ENCODE measurements around the gene SYK.
"Not testable (repeated sequence)": the region's sequence is repeated elsewhere in the genome, so short reads cannot be mapped to it uniquely, and the experiment has no call there.

The SYK gene

GRCh38 chr9:90884178-90884577 is 82.6 kb downstream of the SYK start:
- Histone ChIP-seq H2AFZ (ENCODE audit: low read depth, low read length) (no peak overlapping the region), H3K4me2 (ENCODE audit: insufficient read depth, low read length) (no peak overlapping the region), H3K27ac (ENCODE audit: low read length) (no peak overlapping the region), H3K9me3 (ENCODE audit: insufficient read depth, low read length, severe bottlenecking) (peaks cover 7% of the 10 kb centered on the region), H3K9ac (ENCODE audit: low read depth, low read length) (no peak overlapping the region), H3K36me3 (ENCODE audit: insufficient read depth, low read length) (no peaks in the 10 kb centered on the region), H3K79me2 (ENCODE audit: insufficient read depth, low read length) (no peaks in the 10 kb centered on the region), H3K4me3 (ENCODE audit: low read depth in 1 of 2, low read length in 2 of 2) (no peak overlapping the region), H3K4me1 (ENCODE audit: insufficient read depth, low read length) (no peaks in the 10 kb centered on the region), H3K27me3 (ENCODE audit: insufficient read depth, low read length, poor library complexity) (peaks cover 3% of the 10 kb centered on the region), H4K20me1 (ENCODE audit: insufficient read depth, low read length) (no peaks in the 10 kb centered on the region)
- ATAC-seq (ENCODE audit: insufficient read depth, low read depth) (no peak), DNase-seq (no peak)
- TF ChIP-seq EZH2 (IDR thresholded peaks at IDR 0.05; ENCODE audit: borderline replicate concordance, low read depth, low read length, severe bottlenecking) (no peak), CTCF (IDR thresholded peaks at IDR 0.05; ENCODE audit: borderline replicate concordance, extremely low read depth, low read length, poor library complexity, severe bottlenecking) (no peak)

- H3K4me1 ChIP-seq (ENCODE audit: insufficient read depth, low read length); H3K79me2 ChIP-seq (ENCODE audit: insufficient read depth, low read length); H3K4me2 ChIP-seq (ENCODE audit: insufficient read depth, low read length); H3K36me3 ChIP-seq (ENCODE audit: insufficient read depth, low read length); H2AFZ ChIP-seq (ENCODE audit: low read depth, low read length); DNase-seq; H3K9ac ChIP-seq (ENCODE audit: low read depth, low read length); H3K27me3 ChIP-seq (ENCODE audit: insufficient read depth, low read length, poor library complexity); H4K20me1 ChIP-seq (ENCODE audit: insufficient read depth, low read length); H3K9me3 ChIP-seq (ENCODE audit: insufficient read depth, low read length, severe bottlenecking); H3K4me3 ChIP-seq (ENCODE audit: low read depth in 1 of 2, low read length in 2 of 2); H3K27ac ChIP-seq (ENCODE audit: low read length); ATAC-seq (ENCODE audit: insufficient read depth, low read depth): not testable (repeated sequence)
These were observed 85.2 kb downstream of the SYK start for GRCh38 chr9:90886868-90887267.

- Histone ChIP-seq H3K4me3 (ENCODE audit: low read depth in 1 of 2, low read length in 2 of 2) (no peak overlapping the region), H4K20me1 (ENCODE audit: insufficient read depth, low read length) (no peaks in the 10 kb centered on the region), H3K4me2 (ENCODE audit: insufficient read depth, low read length) (no peak overlapping the region), H2AFZ (ENCODE audit: low read depth, low read length) (no peak overlapping the region), H3K27ac (ENCODE audit: low read length) (no peak overlapping the region), H3K9me3 (ENCODE audit: insufficient read depth, low read length, severe bottlenecking) (peaks cover 3% of the 10 kb centered on the region), H3K79me2 (ENCODE audit: insufficient read depth, low read length) (no peaks in the 10 kb centered on the region), H3K27me3 (ENCODE audit: insufficient read depth, low read length, poor library complexity) (peaks cover 3% of the 10 kb centered on the region), H3K36me3 (ENCODE audit: insufficient read depth, low read length) (no peaks in the 10 kb centered on the region), H3K9ac (ENCODE audit: low read depth, low read length) (no peak overlapping the region), H3K4me1 (ENCODE audit: insufficient read depth, low read length) (no peaks in the 10 kb centered on the region)
- ATAC-seq (ENCODE audit: insufficient read depth, low read depth): no peak
- no peak for TF ChIP-seq EZH2 (IDR thresholded peaks at IDR 0.05; ENCODE audit: borderline replicate concordance, low read depth, low read length, severe bottlenecking)
- no peak for TF ChIP-seq CTCF (IDR thresholded peaks at IDR 0.05; ENCODE audit: borderline replicate concordance, extremely low read depth, low read length, poor library complexity, severe bottlenecking)
- no peak for DNase-seq
These were observed 87.3 kb downstream of the SYK start for GRCh38 chr9:90888941-90889340.

- TF ChIP-seq CTCF (IDR thresholded peaks at IDR 0.05; ENCODE audit: borderline replicate concordance, extremely low read depth, low read length, poor library complexity, severe bottlenecking) (no peak), EZH2 (IDR thresholded peaks at IDR 0.05; ENCODE audit: borderline replicate concordance, low read depth, low read length, severe bottlenecking) (no peak)
- Histone ChIP-seq H3K36me3 (ENCODE audit: insufficient read depth, low read length) (no peaks in the 10 kb centered on the region), H4K20me1 (ENCODE audit: insufficient read depth, low read length) (no peaks in the 10 kb centered on the region), H3K4me2 (ENCODE audit: insufficient read depth, low read length) (no peak overlapping the region), H3K4me3 (ENCODE audit: low read depth in 1 of 2, low read length in 2 of 2) (no peak overlapping the region), H3K27me3 (ENCODE audit: insufficient read depth, low read length, poor library complexity) (peaks cover 5% of the 10 kb centered on the region), H3K9me3 (ENCODE audit: insufficient read depth, low read length, severe bottlenecking) (no peaks in the 10 kb centered on the region), H2AFZ (ENCODE audit: low read depth, low read length) (no peak overlapping the region), H3K79me2 (ENCODE audit: insufficient read depth, low read length) (no peaks in the 10 kb centered on the region), H3K4me1 (ENCODE audit: insufficient read depth, low read length) (no peaks in the 10 kb centered on the region), H3K27ac (ENCODE audit: low read length) (no peak overlapping the region), H3K9ac (ENCODE audit: low read depth, low read length) (no peak overlapping the region)
- ATAC-seq (ENCODE audit: insufficient read depth, low read depth): no peak
- DNase-seq: no peak
These were observed 88.7 kb downstream of the SYK start for GRCh38 chr9:90890146-90890810.

All from DND-41 (cell line).